HepG2 (cell line): Measurements from ENCODE around the gene MKS1. TPM values are rescaled to one million over a fixed set of nuclear protein-coding genes. Genes with fewer than 3 reads are reported as not detected.
A peak's percentile ranks its signal among the peaks of the same experiment; 100 is the strongest.

Source experiments
- AFF4 ChIP-seq: sonication (generic); formaldehyde crosslinking; IDR thresholded peaks from 2 replicates; pipeline ENCODE4 v1.4.0; 2020; ENCODE audit warnings: missing genetic modification reagents
- EHMT2 ChIP-seq: fragments of 200-600 bp; sonication (generic); IDR thresholded peaks from 2 replicates; pipeline ENCODE4 v1.7.0; 2017; ENCODE audit warnings: antibody characterized with exemption, low read depth, low read length, borderline replicate concordance
- FIP1L1 ChIP-seq: fragments of 200-400 bp; formaldehyde crosslinking; IDR thresholded peaks from 2 replicates; pipeline ENCODE4 v1.6.1; 2018; ENCODE audit warnings: low read depth, mild to moderate bottlenecking, low read length, moderate library complexity, borderline replicate concordance; ENCODE audit not compliant: insufficient read depth
- KDM5B ChIP-seq: sonication (generic); formaldehyde crosslinking; IDR thresholded peaks from 2 replicates; pipeline ENCODE4 v1.4.0; 2020; ENCODE audit warnings: missing genetic modification reagents, mild to moderate bottlenecking, borderline replicate concordance
- MAF1 ChIP-seq: sonication (generic); formaldehyde crosslinking; IDR thresholded peaks from 2 replicates; pipeline ENCODE4 v1.5.0; 2020; ENCODE audit warnings: missing genetic modification reagents, borderline replicate concordance
- MAFG ChIP-seq: sonication (generic); formaldehyde crosslinking; IDR thresholded peaks from 2 replicates; pipeline ENCODE4 v1.5.1; 2020; ENCODE audit warnings: mild to moderate bottlenecking, missing genetic modification reagents
- NFKB2 ChIP-seq: sonication (generic); formaldehyde crosslinking; IDR thresholded peaks from 2 replicates; pipeline ENCODE4 v1.4.0; 2020; ENCODE audit warnings: missing genetic modification reagents, borderline replicate concordance
- NKX3-1 ChIP-seq: sonication (generic); formaldehyde crosslinking; IDR thresholded peaks from 2 replicates; pipeline ENCODE4 v1.5.0; 2020; ENCODE audit warnings: missing genetic modification reagents
- PAF1 ChIP-seq: IDR thresholded peaks from 2 replicates; pipeline ENCODE4 v1.6.1; 2016; ENCODE audit warnings: missing genetic modification reagents, missing compliant biosample characterization
- RNF2 ChIP-seq: fragments of 450-650 bp; conservative IDR thresholded peaks from 2 replicates; pipeline ENCODE4 v1.6.1; 2016; ENCODE audit warnings: low read depth
- RORA ChIP-seq: sonication (generic); formaldehyde crosslinking; IDR thresholded peaks from 2 replicates; pipeline ENCODE4 v1.5.0; 2020; ENCODE audit warnings: mild to moderate bottlenecking, missing genetic modification reagents, moderate library complexity
- TARDBP ChIP-seq: sonication (generic); formaldehyde crosslinking; IDR thresholded peaks from 2 replicates; pipeline ENCODE4 v1.8.0; 2022; ENCODE audit warnings: mild to moderate bottlenecking, missing genetic modification reagents
- ZBTB43 ChIP-seq: sonication (generic); formaldehyde crosslinking; conservative IDR thresholded peaks from 2 replicates; pipeline ENCODE4 v1.4.0; 2020; ENCODE audit warnings: missing genetic modification reagents
- ZMAT3 ChIP-seq: sonication (generic); formaldehyde crosslinking; conservative IDR thresholded peaks from 2 replicates; pipeline ENCODE4 v1.7.0; 2021; ENCODE audit warnings: missing genetic modification reagents
- ZNF292 ChIP-seq: sonication (generic); formaldehyde crosslinking; IDR thresholded peaks from 2 replicates; pipeline ENCODE4 v1.8.1; 2022; ENCODE audit warnings: mild to moderate bottlenecking, low read depth, missing genetic modification reagents, borderline replicate concordance
- ZNF296 ChIP-seq: sonication (generic); formaldehyde crosslinking; conservative IDR thresholded peaks from 2 replicates; pipeline ENCODE4 v1.5.0; 2020; ENCODE audit warnings: mild to moderate bottlenecking, missing genetic modification reagents
- ZNF556 ChIP-seq: sonication (generic); formaldehyde crosslinking; IDR thresholded peaks from 2 replicates; pipeline ENCODE4 v1.4.0; 2020; ENCODE audit warnings: mild to moderate bottlenecking, missing genetic modification reagents, borderline replicate concordance
- ZNF614 ChIP-seq: IDR thresholded peaks from 2 replicates; pipeline ENCODE4 v1.6.1; 2018; ENCODE audit warnings: missing biosample characterization, missing genetic modification reagents, inconsistent platforms, borderline replicate concordance
- ZNF883 ChIP-seq: sonication (generic); formaldehyde crosslinking; IDR thresholded peaks from 2 replicates; pipeline ENCODE4 v1.5.1; 2020; ENCODE audit warnings: mild to moderate bottlenecking, missing genetic modification reagents; ENCODE audit errors: not compliant biosample characterization
- polyA plus RNA-seq, 8 experiments: library from polyadenylated mRNA; depleted of rRNA in 3 of 8; stranded (reverse) in 7 of 8; unstranded in 1 of 8; fragments of >200 nt; fragmentation: Illumina TruSeq in 4 of 8; extraction: Trizol in 4 of 8; gene quantifications; 2 replicates each; pipeline versions ENCODE4 v1.2.1 to v1.2.3, GENCODE V29; 2011 to 2016; ENCODE audit warnings: low read depth in 4 of 8, missing spikeins in 1 of 8, mixed read lengths in 1 of 8; ENCODE audit not compliant: insufficient read depth in 1 of 8
- total RNA-seq, 5 experiments: library from RNA; depleted of rRNA; stranded (reverse); fragments of >200 nt; fragmentation: Illumina TruSeq; extraction: Trizol; gene quantifications; 2 replicates each; pipeline ENCODE4 v1.2.3, GENCODE V29; 2016; ENCODE audit warnings: low read depth in 1 of 5
- TF ChIP-seq, protein P1 (sequence below): sonication (generic); formaldehyde crosslinking; IDR thresholded peaks from 2 replicates; pipeline ENCODE4 v1.5.0; 2020; ENCODE audit warnings: mild to moderate bottlenecking, missing genetic modification reagents

MKS1 gene
- total and polyA plus RNA-seq, 2 of the 13 experiments (the other 11 are each of a cell fraction or from before 2014, with no cell fraction given) = 16.1 to 26.3 TPM

DNA sequence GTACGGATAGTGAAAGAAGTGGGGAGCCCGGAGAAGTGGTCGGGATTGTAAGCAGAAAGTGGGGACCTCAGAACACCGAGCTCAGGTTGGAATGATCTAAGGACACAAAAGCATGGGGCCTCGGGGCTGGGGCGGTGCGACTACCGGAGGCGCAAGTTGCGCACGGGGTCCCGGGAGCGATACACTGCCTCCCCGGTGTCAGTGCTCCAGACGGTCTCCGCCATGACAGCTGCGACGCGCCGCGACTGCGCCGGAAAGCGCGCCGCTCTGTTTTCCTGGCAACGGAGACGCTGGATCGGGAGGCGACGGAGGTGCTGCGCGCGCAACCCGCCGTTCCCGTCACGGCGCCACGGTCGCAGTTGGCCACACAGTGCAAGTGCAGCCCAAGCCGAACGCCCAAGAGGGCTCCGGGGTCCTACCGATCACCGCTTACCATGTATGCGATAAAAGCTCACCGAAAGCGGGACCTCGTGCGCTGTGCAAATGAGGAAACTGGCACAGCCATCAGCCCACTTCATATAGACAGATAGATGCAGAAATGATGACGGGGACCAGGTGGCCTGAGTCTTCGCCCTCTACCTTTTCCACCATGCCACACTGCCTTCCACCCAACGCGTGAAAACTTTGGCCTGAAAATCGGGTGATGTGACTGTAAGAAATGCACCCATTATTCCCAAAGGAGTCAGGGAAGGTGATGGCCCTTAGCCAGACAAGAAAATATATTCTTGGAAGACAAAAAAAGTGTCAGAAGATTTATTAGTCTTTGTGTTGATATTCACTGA, at the start of gene MKS1 (continued):
- TF ChIP-seq, protein P1, sequence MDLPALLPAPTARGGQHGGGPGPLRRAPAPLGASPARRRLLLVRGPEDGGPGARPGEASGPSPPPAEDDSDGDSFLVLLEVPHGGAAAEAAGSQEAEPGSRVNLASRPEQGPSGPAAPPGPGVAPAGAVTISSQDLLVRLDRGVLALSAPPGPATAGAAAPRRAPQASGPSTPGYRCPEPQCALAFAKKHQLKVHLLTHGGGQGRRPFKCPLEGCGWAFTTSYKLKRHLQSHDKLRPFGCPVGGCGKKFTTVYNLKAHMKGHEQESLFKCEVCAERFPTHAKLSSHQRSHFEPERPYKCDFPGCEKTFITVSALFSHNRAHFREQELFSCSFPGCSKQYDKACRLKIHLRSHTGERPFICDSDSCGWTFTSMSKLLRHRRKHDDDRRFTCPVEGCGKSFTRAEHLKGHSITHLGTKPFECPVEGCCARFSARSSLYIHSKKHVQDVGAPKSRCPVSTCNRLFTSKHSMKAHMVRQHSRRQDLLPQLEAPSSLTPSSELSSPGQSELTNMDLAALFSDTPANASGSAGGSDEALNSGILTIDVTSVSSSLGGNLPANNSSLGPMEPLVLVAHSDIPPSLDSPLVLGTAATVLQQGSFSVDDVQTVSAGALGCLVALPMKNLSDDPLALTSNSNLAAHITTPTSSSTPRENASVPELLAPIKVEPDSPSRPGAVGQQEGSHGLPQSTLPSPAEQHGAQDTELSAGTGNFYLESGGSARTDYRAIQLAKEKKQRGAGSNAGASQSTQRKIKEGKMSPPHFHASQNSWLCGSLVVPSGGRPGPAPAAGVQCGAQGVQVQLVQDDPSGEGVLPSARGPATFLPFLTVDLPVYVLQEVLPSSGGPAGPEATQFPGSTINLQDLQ (CRISPR knock-in tag) = 0 out of 2 replicates have a peak, but pooled peaks have one; percentile 82
- peak; percentile 71 for TF ChIP-seq RNF2
- peak; percentile 97 for TF ChIP-seq ZNF883
- TF ChIP-seq EHMT2 = peak; percentile 57; the same call in 1 of the 2 replicates
- TF ChIP-seq NFKB2 (CRISPR knock-in tag) = peak; percentile 97
- no peak for TF ChIP-seq ZNF296 (CRISPR knock-in tag)
- TF ChIP-seq ZBTB43 = peak; percentile 28; the same call in 1 of the 2 replicates
- TF ChIP-seq KDM5B (CRISPR knock-in tag) = peak; percentile 88
- TF ChIP-seq MAF1 (CRISPR knock-in tag) = no peak
- TF ChIP-seq ZNF556 (CRISPR knock-in tag) = peak; percentile 72; the same call in 1 of the 2 replicates
- TF ChIP-seq FIP1L1 = no peak
- peak; percentile 91 for TF ChIP-seq NKX3-1
- TF ChIP-seq AFF4 (CRISPR knock-in tag) = no peak
- no peak for TF ChIP-seq RORA
- TF ChIP-seq ZMAT3 = peak; percentile 87; the same call in 1 of the 2 replicates
- peak; percentile 80; the same call in 1 of the 2 replicates for TF ChIP-seq TARDBP
- peak; percentile 89 for TF ChIP-seq ZNF614 (CRISPR knock-in tag)
- peak; percentile 74; the same call in 1 of the 2 replicates for TF ChIP-seq ZNF292 (CRISPR knock-in tag)
- no peak for TF ChIP-seq PAF1
- no peak for TF ChIP-seq MAFG (CRISPR knock-in tag)
